Osteoblast (primary cell): ENCODE data around the gene PIK3C2B. TPM values are rescaled to one million over a fixed set of nuclear protein-coding genes. Genes with fewer than 3 reads are reported as not detected.
A peak's percentile ranks its signal among the peaks of the same experiment; 100 is the strongest.

Experiments
- DNase-seq: peaks from one replicate; pipeline ENCODE4 v3.0.0; 2011; ENCODE audit warnings: low spot score, mixed read lengths; ENCODE audit not compliant: insufficient read length; ENCODE audit errors: missing footprints
- H2AFZ ChIP-seq: 2 replicates; pipeline ENCODE4 v1.6.0; 2011; ENCODE audit warnings: mild to moderate bottlenecking, low read length
- H3K27ac ChIP-seq: 2 replicates; pipeline ENCODE4 v1.5.1; 2011; ENCODE audit warnings: mild to moderate bottlenecking, low read depth, low read length, moderate library complexity
- H3K27me3 ChIP-seq: 2 replicates; pipeline ENCODE4 v1.6.0; 2012; ENCODE audit warnings: mild to moderate bottlenecking, control low read depth, inconsistent platforms, low read length, moderate library complexity; ENCODE audit not compliant: insufficient read depth
- H3K36me3 ChIP-seq: 2 replicates; pipeline ENCODE4 v1.5.1; 2011; ENCODE audit warnings: mild to moderate bottlenecking, low read length, control low read depth, moderate library complexity; ENCODE audit not compliant: insufficient read depth
- H3K4me1 ChIP-seq: 2 replicates; pipeline ENCODE4 v1.5.1; 2011; ENCODE audit warnings: mild to moderate bottlenecking, low read length, control low read depth, moderate library complexity; ENCODE audit not compliant: insufficient read depth
- H3K4me2 ChIP-seq: 2 replicates; pipeline ENCODE4 v1.6.0; 2011; ENCODE audit warnings: mild to moderate bottlenecking, low read length; ENCODE audit not compliant: insufficient read depth
- H3K4me3 ChIP-seq: fragments of 200-600 bp; sonication (generic); 3 replicates; pipeline ENCODE4 v1.5.1; 2012; ENCODE audit warnings: mild to moderate bottlenecking, low read length, inconsistent platforms; ENCODE audit not compliant: insufficient read depth
- H3K79me2 ChIP-seq: 2 replicates; pipeline ENCODE4 v1.6.0; 2012; ENCODE audit warnings: mild to moderate bottlenecking, low read length, control low read depth, inconsistent platforms; ENCODE audit not compliant: insufficient read depth
- H3K9me3 ChIP-seq: 2 replicates; pipeline ENCODE4 v1.5.1; 2011; ENCODE audit warnings: low read depth, low read length, control low read depth
- H4K20me1 ChIP-seq: 2 replicates; pipeline ENCODE4 v1.6.0; 2012; ENCODE audit warnings: mild to moderate bottlenecking, low read length, control low read depth; ENCODE audit not compliant: insufficient read depth
- CTCF ChIP-seq: IDR thresholded peaks from 2 replicates; pipeline ENCODE4 v1.5.1; 2011; ENCODE audit warnings: mild to moderate bottlenecking, low read depth, low read length, moderate library complexity; ENCODE audit errors: extremely low read depth
- total RNA-seq: library from RNA; depleted of rRNA; stranded (reverse); fragments of >200 nt; gene quantifications from 2 replicates; pipeline ENCODE4 v1.2.3, GENCODE V29; 2012

Gene PIK3C2B
- total RNA-seq, 1 donor: 0.36 TPM

DNA sequence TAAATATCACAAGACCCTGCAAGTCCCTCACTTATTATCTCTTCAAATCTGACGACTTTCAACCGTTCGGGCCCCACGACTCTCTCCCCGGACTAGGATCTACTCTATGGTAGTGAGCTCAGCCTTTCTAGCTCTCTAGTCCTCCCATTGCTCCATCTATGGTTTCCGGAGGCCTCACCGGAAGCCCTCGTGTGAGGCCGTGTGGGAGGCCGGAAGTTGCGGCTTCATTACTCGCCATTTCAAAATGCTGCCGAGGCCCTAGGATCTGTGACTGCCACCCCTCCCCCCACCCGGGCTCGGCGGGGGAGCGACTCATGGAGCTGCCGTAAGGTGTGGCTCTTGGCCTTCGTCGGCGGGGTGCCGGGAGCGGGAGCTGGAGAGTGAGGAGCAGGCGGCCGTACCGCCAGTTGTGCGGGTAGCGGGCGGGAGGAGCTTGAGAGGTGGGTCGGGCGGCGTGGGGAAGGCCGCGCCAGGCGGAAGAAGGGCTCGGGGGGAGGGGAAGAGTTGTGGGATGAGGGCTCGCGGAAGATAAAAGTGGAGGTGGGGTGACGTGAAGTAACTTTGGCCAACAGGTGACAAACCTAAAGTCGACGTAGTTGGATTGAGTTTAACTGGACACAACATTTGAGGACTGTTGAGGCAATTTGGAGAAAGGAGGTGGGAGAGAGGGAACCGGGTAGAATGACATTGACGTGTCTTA, 21.7 kb upstream of the PIK3C2B start, which contains the start of gene MDM4:
MDM4 (plus strand) TSS at position 227 of the 700 bp plus-strand sequence. CDS start 9,113 bp downstream, outside the sequence.
- no peak for TF ChIP-seq CTCF
- H3K79me2 ChIP-seq: peaks cover 50% of the 10 kb centered on the region
- H3K27ac ChIP-seq: peak within 1 kb of the TSS; percentile 88
- peak within 1 kb of the TSS; percentile 100 for H3K4me3 ChIP-seq
- peak within 1 kb of the TSS; percentile 98 for H2AFZ ChIP-seq
- no peaks in the 10 kb centered on the region for H3K9me3 ChIP-seq
- H3K27me3 ChIP-seq: no peaks in the 10 kb centered on the region
- peak within 1 kb of the TSS; percentile 85 for H3K4me2 ChIP-seq
- peaks cover 21% of the 10 kb centered on the region for H3K4me1 ChIP-seq
- peak; percentile 95 for DNase-seq
- H3K36me3 ChIP-seq: peaks cover 15% of the 10 kb centered on the region
- H4K20me1 ChIP-seq: peaks cover 24% of the 10 kb centered on the region

DNA sequence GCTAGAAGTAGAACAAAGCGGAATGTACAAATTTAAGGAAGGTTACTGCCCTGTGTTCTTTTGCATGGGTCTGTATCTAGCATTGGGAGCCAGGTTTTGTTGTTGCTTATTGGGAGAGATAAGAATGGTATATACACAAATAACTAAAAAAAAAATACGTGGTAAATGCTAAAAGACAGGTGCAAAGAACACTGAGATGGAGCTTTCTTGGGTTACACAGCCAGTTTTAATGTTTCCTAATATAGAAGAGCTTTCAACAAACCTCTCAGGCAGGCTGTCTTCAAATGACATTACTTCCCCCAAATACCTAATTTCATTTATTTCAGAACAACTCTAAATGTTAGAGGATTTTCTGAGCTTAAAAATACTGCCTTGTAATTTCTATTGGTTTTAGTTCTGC, 20.2 kb upstream of the PIK3C2B start:
- Histone ChIP-seq H4K20me1 (peaks cover 11% of the 10 kb centered on the region), H3K4me3 (no peak overlapping the region), H2AFZ (no peak overlapping the region), H3K27me3 (no peaks in the 10 kb centered on the region), H3K4me1 (peaks cover 10% of the 10 kb centered on the region), H3K27ac (no peak overlapping the region), H3K79me2 (peaks cover 36% of the 10 kb centered on the region), H3K36me3 (peaks cover 15% of the 10 kb centered on the region), H3K4me2 (no peak overlapping the region), H3K9me3 (no peaks in the 10 kb centered on the region)
- TF ChIP-seq CTCF: no peak
- no peak for DNase-seq

GRCh38 chr1:204513117-204513716, 18.6 kb upstream of the PIK3C2B start:
- Histone ChIP-seq H3K4me2 (no peak overlapping the region), H4K20me1 (no peaks in the 10 kb centered on the region), H3K36me3 (peaks cover 6% of the 10 kb centered on the region), H3K79me2 (peaks cover 20% of the 10 kb centered on the region), H3K4me1 (peaks cover 10% of the 10 kb centered on the region), H3K9me3 (no peaks in the 10 kb centered on the region), H3K27me3 (no peaks in the 10 kb centered on the region), H2AFZ (no peak overlapping the region), H3K4me3 (no peak overlapping the region), H3K27ac (no peak overlapping the region)
- no peak for DNase-seq
- TF ChIP-seq CTCF: no peak

GRCh38 chr1:204511366-204511765, 16.8 kb upstream of the PIK3C2B start:
- H3K4me3 ChIP-seq: no peak overlapping the region
- H3K36me3 ChIP-seq: no peaks in the 10 kb centered on the region
- no peaks in the 10 kb centered on the region for H3K9me3 ChIP-seq
- no peak overlapping the region for H3K27ac ChIP-seq
- no peaks in the 10 kb centered on the region for H3K27me3 ChIP-seq
- H2AFZ ChIP-seq: no peak overlapping the region
- H3K79me2 ChIP-seq: peaks cover 2% of the 10 kb centered on the region
- DNase-seq: no peak
- no peak for TF ChIP-seq CTCF
- peaks cover 4% of the 10 kb centered on the region for H3K4me1 ChIP-seq
- H3K4me2 ChIP-seq: no peak overlapping the region
- H4K20me1 ChIP-seq: no peaks in the 10 kb centered on the region
